ENCODE results near the gene CRMP1. TPM values are rescaled to one million over a fixed set of nuclear protein-coding genes. Genes with fewer than 3 reads are reported as not detected.

CRMP1 gene
- total RNA-seq, 1 donor from 2014 or later, result 67.4 TPM

- H2AFZ ChIP-seq (ENCODE audit: low read depth, low read length), result no peak overlapping the region
- H3K4me2 ChIP-seq (ENCODE audit: low read length), result no peak overlapping the region
- no peak overlapping the region for H3K27ac Mint-ChIP-seq (ENCODE audit: unreplicated experiment)
- H3K4me1 Mint-ChIP-seq (ENCODE audit: low read depth, unreplicated experiment), result no peaks in the 10 kb centered on the region
- H3K9me3 ChIP-seq (ENCODE audit: insufficient read depth, low read depth, low read length), result no peaks in the 10 kb centered on the region
- FAIRE-seq (no peak), DNase-seq (ENCODE audit: low read depth) (no peak)
- H3K79me2 ChIP-seq (ENCODE audit: insufficient read depth, low read length), result no peaks in the 10 kb centered on the region
- H3K4me3 Mint-ChIP-seq (ENCODE audit: unreplicated experiment), result no peak overlapping the region
- no peaks in the 10 kb centered on the region for H3K4me1 ChIP-seq (ENCODE audit: insufficient read depth, low read length)
- H3K27ac ChIP-seq (ENCODE audit: low read depth, low read length), result no peak overlapping the region
- no peaks in the 10 kb centered on the region for H3K9me3 Mint-ChIP-seq (ENCODE audit: unreplicated experiment)
- H3K36me3 Mint-ChIP-seq (ENCODE audit: low read depth, unreplicated experiment), result peaks cover 11% of the 10 kb centered on the region
- peaks cover 4% of the 10 kb centered on the region for H4K20me1 ChIP-seq (ENCODE audit: insufficient read depth, low read length)
- H3K4me3 ChIP-seq (ENCODE audit: insufficient read depth, low read depth, low read length), result no peak overlapping the region
- no peaks in the 10 kb centered on the region for H3K27me3 Mint-ChIP-seq (ENCODE audit: low read depth, unreplicated experiment)
- H3K36me3 ChIP-seq (ENCODE audit: insufficient read depth, low read length), result peaks cover 38% of the 10 kb centered on the region
- H3K27me3 ChIP-seq (ENCODE audit: insufficient read depth, low read length), result no peaks in the 10 kb centered on the region
- no peak overlapping the region for H3K9ac ChIP-seq (ENCODE audit: low read length)
- no peak for TF ChIP-seq EZH2 (IDR thresholded peaks at IDR 0.05; ENCODE audit: insufficient read depth, low read length)
- no peak for TF ChIP-seq CTCF (IDR thresholded peaks at IDR 0.05; ENCODE audit: insufficient read depth, low read depth, low read length)
Observed at GRCh38 chr4:5799406-5799805, 93.5 kb downstream of the CRMP1 start.

- Mint-ChIP-seq H3K36me3 (ENCODE audit: low read depth, unreplicated experiment) (peaks cover 11% of the 10 kb centered on the region), H3K9me3 (ENCODE audit: unreplicated experiment) (no peaks in the 10 kb centered on the region), H3K27me3 (ENCODE audit: low read depth, unreplicated experiment) (no peaks in the 10 kb centered on the region), H3K27ac (ENCODE audit: unreplicated experiment) (no peak overlapping the region), H3K4me3 (ENCODE audit: unreplicated experiment) (no peak overlapping the region), H3K4me1 (ENCODE audit: low read depth, unreplicated experiment) (no peaks in the 10 kb centered on the region)
- Histone ChIP-seq H3K79me2 (ENCODE audit: insufficient read depth, low read length) (no peaks in the 10 kb centered on the region), H3K9me3 (ENCODE audit: insufficient read depth, low read depth, low read length) (no peaks in the 10 kb centered on the region), H3K9ac (ENCODE audit: low read length) (no peak overlapping the region), H3K4me1 (ENCODE audit: insufficient read depth, low read length) (no peaks in the 10 kb centered on the region), H3K27ac (ENCODE audit: low read depth, low read length) (no peak overlapping the region), H2AFZ (ENCODE audit: low read depth, low read length) (no peak overlapping the region), H3K27me3 (ENCODE audit: insufficient read depth, low read length) (no peaks in the 10 kb centered on the region), H3K36me3 (ENCODE audit: insufficient read depth, low read length) (peaks cover 38% of the 10 kb centered on the region), H3K4me2 (ENCODE audit: low read length) (no peak overlapping the region), H4K20me1 (ENCODE audit: insufficient read depth, low read length) (peaks cover 4% of the 10 kb centered on the region), H3K4me3 (ENCODE audit: insufficient read depth, low read depth, low read length) (no peak overlapping the region)
- DNase-seq (ENCODE audit: low read depth), result no peak
- no peak for TF ChIP-seq EZH2 (IDR thresholded peaks at IDR 0.05; ENCODE audit: insufficient read depth, low read length)
- no peak for FAIRE-seq
Observed at GRCh38 chr4:5798946-5799345, 93.9 kb downstream of the CRMP1 start.

- H3K4me1 ChIP-seq (ENCODE audit: insufficient read depth, low read length), result no peaks in the 10 kb centered on the region
- no peak overlapping the region for H3K9ac ChIP-seq (ENCODE audit: low read length)
- peaks cover 11% of the 10 kb centered on the region for H3K36me3 Mint-ChIP-seq (ENCODE audit: low read depth, unreplicated experiment)
- no peak overlapping the region for H3K4me3 ChIP-seq (ENCODE audit: insufficient read depth, low read depth, low read length)
- no peaks in the 10 kb centered on the region for H3K9me3 ChIP-seq (ENCODE audit: insufficient read depth, low read depth, low read length)
- no peak overlapping the region for H3K27ac Mint-ChIP-seq (ENCODE audit: unreplicated experiment)
- H3K4me3 Mint-ChIP-seq (ENCODE audit: unreplicated experiment), result no peak overlapping the region
- no peaks in the 10 kb centered on the region for H3K9me3 Mint-ChIP-seq (ENCODE audit: unreplicated experiment)
- peaks cover 38% of the 10 kb centered on the region for H3K36me3 ChIP-seq (ENCODE audit: insufficient read depth, low read length)
- H4K20me1 ChIP-seq (ENCODE audit: insufficient read depth, low read length), result peaks cover 7% of the 10 kb centered on the region
- DNase-seq (ENCODE audit: low read depth) (no peak), FAIRE-seq (no peak)
- no peaks in the 10 kb centered on the region for H3K27me3 Mint-ChIP-seq (ENCODE audit: low read depth, unreplicated experiment)
- no peaks in the 10 kb centered on the region for H3K27me3 ChIP-seq (ENCODE audit: insufficient read depth, low read length)
- TF ChIP-seq CTCF (IDR thresholded peaks at IDR 0.05; ENCODE audit: insufficient read depth, low read depth, low read length) (no peak), EZH2 (IDR thresholded peaks at IDR 0.05; ENCODE audit: insufficient read depth, low read length) (no peak)
- H3K27ac ChIP-seq (ENCODE audit: low read depth, low read length), result no peak overlapping the region
- no peak overlapping the region for H3K4me2 ChIP-seq (ENCODE audit: low read length)
- no peaks in the 10 kb centered on the region for H3K79me2 ChIP-seq (ENCODE audit: insufficient read depth, low read length)
- H2AFZ ChIP-seq (ENCODE audit: low read depth, low read length), result no peak overlapping the region
- no peaks in the 10 kb centered on the region for H3K4me1 Mint-ChIP-seq (ENCODE audit: low read depth, unreplicated experiment)
Observed at GRCh38 chr4:5798462-5798861, 94.4 kb downstream of the CRMP1 start.
